Body of pancreas (tissue), 4 donors: ENCODE measurements around the gene ESPNL. TPM values are rescaled to one million over a fixed set of nuclear protein-coding genes. Genes with fewer than 3 reads are reported as not detected.

ENCODE experiments used
- ATAC-seq: fragments of 150-250 bp; one replicate; pipeline ENCODE4 v1.9.1; 2016
- DNase-seq, 4 donors: peaks; one replicate each; pipeline ENCODE4 v3.0.0-alpha.2; 2019
- H3K27ac ChIP-seq, 4 donors: fragments of 200-600 bp; sonication (generic); 1 replicate in 3 of 4; 2 replicates in 1 of 4; pipeline versions ENCODE4 v1.5.1 to v1.6.1; 2016 to 2019; ENCODE audit warnings: mild to moderate bottlenecking in 1 of 4, mixed read lengths in 1 of 4, moderate library complexity in 1 of 4
- H3K27me3 ChIP-seq, 2 donors: fragments of 200-600 bp; sonication (generic); one replicate each; pipeline ENCODE4 v1.6.0; 2016; ENCODE audit warnings: mild to moderate bottlenecking in 1 of 2
- H3K36me3 ChIP-seq, 2 donors: fragments of 200-600 bp; sonication (generic); replicated peaks in 1 of 2; 2 replicates each; pipeline ENCODE4 v1.5.1; 2016; ENCODE audit warnings: low read depth in 2 of 2; ENCODE audit not compliant: insufficient read depth in 1 of 2
- H3K4me1 ChIP-seq: fragments of 200-600 bp; sonication (generic); one replicate; pipeline ENCODE4 v1.6.0; 2016
- H3K4me3 ChIP-seq, 2 donors: fragments of 200-600 bp; sonication (generic); 1 replicate in 1 of 2; 2 replicates in 1 of 2; pipeline ENCODE4 v1.5.1; 2016 to 2019
- H3K9me3 ChIP-seq, 3 donors: fragments of 200-600 bp; sonication (generic); 1 replicate in 2 of 3; 2 replicates in 1 of 3; pipeline ENCODE4 v1.5.1; 2016
- POLR2A ChIP-seq, 3 donors: fragments of 450-650 bp; IDR thresholded peaks; one replicate each; pipeline ENCODE4 v1.6.1; 2016; ENCODE audit warnings: antibody characterized with exemption in 3 of 3, mild to moderate bottlenecking in 2 of 3
- WGBS, 2 donors: methylation state at CpG; one replicate each; pipeline ENCODE4 v1.1.5; 2017; 5-methylcytosine and 5-hydroxymethylcytosine counted together
- intact Hi-C: fragments of 100-400 bp; cut with DNase I; formaldehyde crosslinking; loops from one replicate; pipeline ENCODE4 v1.15.1; 2023
- total RNA-seq, 2 donors: library from RNA; depleted of rRNA; stranded (reverse); fragments of >200 nt; gene quantifications; one replicate each; pipeline ENCODE4 v1.1.0, GENCODE V29; 2016
- TF ChIP-seq, protein P1 (sequence below), 7 experiments: fragments of 450-650 bp in 4 of 7; fragments of 200-600 bp in 3 of 7; sonication (generic) in 3 of 7; IDR thresholded peaks; one replicate each; pipeline ENCODE4 v1.5.1; 2016 to 2019; ENCODE audit warnings: antibody characterized with exemption in 7 of 7

The ESPNL gene
- total RNA-seq, 2 donors from 2014 or later: not detected

GRCh38 chr2:238146884-238147544 lies 46.9 kb downstream of the ESPNL start:
- H3K4me1 ChIP-seq: no peaks in the 10 kb centered on the region
- H3K27me3 ChIP-seq: no peaks in the 10 kb centered on the region
- H3K4me3 ChIP-seq: no peak overlapping the region
- H3K27ac ChIP-seq: no peak overlapping the region
- DNase-seq (no peak), ATAC-seq (no peak)
- intact Hi-C loops: no loop called here
- H3K9me3 ChIP-seq: no peaks in the 10 kb centered on the region
- H3K36me3 ChIP-seq: no peaks in the 10 kb centered on the region
- 87 to 88% methylated on average over 12 to 13 of the region's 13 CpGs for WGBS, 2 donors
- no peak for TF ChIP-seq POLR2A (IDR thresholded peaks at IDR 0.05)
- TF ChIP-seq, protein P1, sequence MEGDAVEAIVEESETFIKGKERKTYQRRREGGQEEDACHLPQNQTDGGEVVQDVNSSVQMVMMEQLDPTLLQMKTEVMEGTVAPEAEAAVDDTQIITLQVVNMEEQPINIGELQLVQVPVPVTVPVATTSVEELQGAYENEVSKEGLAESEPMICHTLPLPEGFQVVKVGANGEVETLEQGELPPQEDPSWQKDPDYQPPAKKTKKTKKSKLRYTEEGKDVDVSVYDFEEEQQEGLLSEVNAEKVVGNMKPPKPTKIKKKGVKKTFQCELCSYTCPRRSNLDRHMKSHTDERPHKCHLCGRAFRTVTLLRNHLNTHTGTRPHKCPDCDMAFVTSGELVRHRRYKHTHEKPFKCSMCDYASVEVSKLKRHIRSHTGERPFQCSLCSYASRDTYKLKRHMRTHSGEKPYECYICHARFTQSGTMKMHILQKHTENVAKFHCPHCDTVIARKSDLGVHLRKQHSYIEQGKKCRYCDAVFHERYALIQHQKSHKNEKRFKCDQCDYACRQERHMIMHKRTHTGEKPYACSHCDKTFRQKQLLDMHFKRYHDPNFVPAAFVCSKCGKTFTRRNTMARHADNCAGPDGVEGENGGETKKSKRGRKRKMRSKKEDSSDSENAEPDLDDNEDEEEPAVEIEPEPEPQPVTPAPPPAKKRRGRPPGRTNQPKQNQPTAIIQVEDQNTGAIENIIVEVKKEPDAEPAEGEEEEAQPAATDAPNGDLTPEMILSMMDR (IDR thresholded peaks at IDR 0.05): no peak

GRCh38 chr2:238148981-238149380 lies 48.8 kb downstream of the ESPNL start:
- ATAC-seq: no peak
- 78 to 91% methylated on average over 8 to 15 of the region's 15 CpGs for WGBS, 2 donors
- Histone ChIP-seq H3K27me3 (no peaks in the 10 kb centered on the region), H3K9me3 (no peaks in the 10 kb centered on the region), H3K27ac (no peak overlapping the region), H3K4me1 (no peaks in the 10 kb centered on the region), H3K4me3 (no peak overlapping the region), H3K36me3 (no peaks in the 10 kb centered on the region)
- TF ChIP-seq POLR2A (IDR thresholded peaks at IDR 0.05): no peak
- TF ChIP-seq, protein P1 (IDR thresholded peaks at IDR 0.05): no peak
- no peak for DNase-seq
- intact Hi-C loops: no loop called here

DNA sequence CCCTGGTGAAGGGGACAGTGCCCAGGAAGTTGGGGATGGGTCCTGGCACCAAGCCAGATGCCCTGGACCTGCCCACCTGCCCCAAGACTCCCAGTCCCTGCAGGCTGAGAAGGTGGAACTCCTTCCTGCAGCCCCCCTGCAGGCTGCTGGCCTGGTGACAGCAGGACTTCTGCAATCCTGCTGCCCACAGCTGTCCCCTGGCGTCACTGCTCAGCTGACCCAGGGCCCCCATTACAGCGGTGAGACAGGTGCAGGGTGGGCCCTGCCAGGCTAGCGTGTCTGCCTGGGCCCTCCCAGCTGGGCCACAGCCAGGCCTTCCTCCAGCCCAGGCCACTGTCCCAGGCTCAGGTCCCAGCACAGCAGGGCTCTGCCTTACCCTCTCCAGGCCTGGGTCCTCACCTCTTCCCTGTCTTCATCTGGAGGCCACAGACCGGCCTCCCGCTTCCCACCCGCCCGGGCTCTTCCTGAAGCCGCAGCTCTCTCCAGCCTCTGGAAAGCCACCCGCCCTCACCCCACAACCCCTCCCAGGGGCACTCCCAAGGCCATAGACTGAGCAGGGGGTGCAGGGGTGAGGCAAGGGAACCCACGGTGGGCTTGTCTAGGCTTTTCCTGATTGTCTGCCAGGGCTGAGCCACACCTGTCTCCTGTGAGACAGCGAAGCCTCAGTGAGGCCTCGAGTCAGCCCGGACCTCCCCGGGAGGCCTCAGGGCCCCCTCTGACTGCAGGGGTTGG lies 49.9 kb downstream of the ESPNL start:
- Histone ChIP-seq H3K9me3 (no peaks in the 10 kb centered on the region), H3K27me3 (no peaks in the 10 kb centered on the region), H3K27ac (no peak overlapping the region), H3K4me1 (no peaks in the 10 kb centered on the region), H3K36me3 (no peaks in the 10 kb centered on the region), H3K4me3 (no peak overlapping the region)
- 75 to 89% methylated on average over 6 to 13 of the region's 14 CpGs for WGBS, 2 donors
- intact Hi-C loops: no loop called here
- ATAC-seq (no peak), DNase-seq (no peak)
- TF ChIP-seq, protein P1 (IDR thresholded peaks at IDR 0.05): no peak
- TF ChIP-seq POLR2A (IDR thresholded peaks at IDR 0.05): no peak

DNA sequence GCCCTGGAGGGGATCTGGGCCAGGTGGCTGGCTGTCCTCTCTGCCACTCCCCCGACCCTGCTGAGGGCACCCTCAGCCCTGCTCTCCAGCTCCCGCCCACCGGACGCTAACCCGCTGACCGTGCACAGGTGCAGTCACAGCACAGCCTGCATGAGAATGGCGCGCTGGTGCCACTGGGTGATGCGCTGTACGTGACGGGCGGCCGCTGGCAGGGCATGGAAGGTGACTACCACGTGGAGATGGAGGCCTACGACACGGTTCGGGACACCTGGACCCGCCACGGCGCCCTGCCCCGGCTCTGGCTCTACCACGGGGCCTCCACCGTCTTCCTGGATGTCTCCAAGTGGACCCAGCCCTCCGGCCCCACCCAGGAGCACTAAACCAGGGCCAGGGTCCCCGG lies 50.5 kb downstream of the ESPNL start:
- DNase-seq (no peak), ATAC-seq (no peak)
- Histone ChIP-seq H3K27me3 (no peaks in the 10 kb centered on the region), H3K4me3 (no peak overlapping the region), H3K27ac (no peak overlapping the region), H3K36me3 (no peaks in the 10 kb centered on the region), H3K9me3 (no peaks in the 10 kb centered on the region), H3K4me1 (no peaks in the 10 kb centered on the region)
- WGBS, 2 donors: 93 to 97% methylated on average over 17 to 22 of the region's 25 CpGs
- TF ChIP-seq, protein P1 (IDR thresholded peaks at IDR 0.05): no peak
- TF ChIP-seq POLR2A (IDR thresholded peaks at IDR 0.05): no peak
- intact Hi-C loops: no loop called here
